GM12873 (cell line): ENCODE measurements around the gene DLG5.

Experiments used
- CTCF ChIP-seq: IDR thresholded peaks from 2 replicates; pipeline ENCODE4 v1.5.1; 2012; ENCODE audit warnings: low read depth, mild to moderate bottlenecking, moderate library complexity, low read length, control low read depth; ENCODE audit not compliant: insufficient read depth; ENCODE audit errors: missing control alignments

The DLG5 gene

DNA sequence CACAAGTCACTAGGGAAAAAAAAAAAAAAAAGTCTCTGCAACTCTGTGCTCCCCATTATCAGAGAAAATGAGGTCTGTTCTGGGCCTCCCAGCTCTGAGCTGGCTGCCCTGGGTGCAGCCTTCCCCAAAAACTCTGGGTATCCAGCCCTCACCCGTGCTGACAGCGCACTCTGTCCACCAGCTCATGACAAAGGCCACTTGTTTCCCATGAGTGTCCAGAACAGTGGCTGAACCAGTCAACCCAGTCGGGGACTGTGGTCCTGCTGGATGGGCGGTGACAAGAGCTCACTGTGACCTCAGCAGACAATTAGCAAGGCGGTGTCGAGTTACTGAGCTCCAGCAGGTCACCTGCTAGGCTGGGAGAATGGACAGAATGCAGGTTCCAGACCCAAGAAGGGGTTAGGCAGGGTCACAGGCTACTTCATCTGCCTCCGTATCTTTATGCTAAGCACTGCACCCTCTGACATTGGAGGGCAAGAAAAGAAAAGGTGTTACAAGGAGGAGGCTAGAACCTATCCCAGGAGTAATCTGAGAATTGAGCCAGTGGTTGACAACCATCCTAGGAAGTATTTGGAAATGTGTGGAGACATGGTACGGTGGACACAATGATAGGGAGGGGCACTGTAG lies 37.2 kb downstream of the DLG5 start:
- no peak for TF ChIP-seq CTCF

DNA sequence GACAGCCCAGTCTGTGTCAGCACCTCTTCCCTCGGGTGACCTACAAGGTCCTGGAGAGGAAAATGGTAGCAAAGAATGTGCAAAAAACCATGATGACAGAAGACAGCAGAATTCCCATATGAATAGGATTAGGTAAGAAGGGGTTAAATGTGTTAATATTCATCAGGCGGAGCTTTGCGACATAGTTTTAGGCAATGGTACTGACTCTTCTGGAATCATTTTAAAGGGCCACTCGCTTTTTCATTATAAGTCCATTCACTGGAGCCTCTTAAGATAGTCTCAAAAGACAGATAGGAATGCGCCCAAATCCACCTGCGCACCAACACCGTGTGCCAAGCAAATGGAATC lies 38.2 kb downstream of the DLG5 start:
- no peak for TF ChIP-seq CTCF

GRCh38 chr10:77887631-77888355 lies 38.8 kb downstream of the DLG5 start:
- TF ChIP-seq CTCF, result no peak

DNA sequence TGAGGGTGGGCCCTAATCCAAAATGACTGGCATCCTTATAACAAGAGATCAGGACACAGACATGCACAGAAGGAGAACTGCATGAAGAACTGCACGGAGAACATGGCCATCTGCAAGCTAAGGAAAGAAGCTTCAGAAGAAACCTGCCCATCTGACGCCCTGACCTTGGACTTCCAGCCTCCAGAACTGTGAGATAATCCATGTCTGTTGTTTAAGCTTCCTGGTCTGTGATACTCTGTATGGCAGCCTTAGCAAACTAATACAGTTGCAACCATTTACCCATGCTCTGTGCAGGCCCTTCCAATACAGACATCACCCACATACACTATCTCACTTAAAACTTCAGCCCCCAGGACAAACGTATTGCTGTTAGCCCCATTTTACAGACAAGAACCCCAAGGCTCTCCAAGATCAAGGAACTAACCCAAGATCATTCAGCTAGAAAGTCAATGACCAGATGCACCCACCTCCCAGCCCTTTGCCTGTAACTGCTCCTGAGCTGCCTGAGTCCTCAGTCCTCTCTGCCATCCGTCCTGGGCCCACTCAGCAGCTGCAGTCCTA lies 39.7 kb downstream of the DLG5 start:
- TF ChIP-seq CTCF, result no peak

DNA sequence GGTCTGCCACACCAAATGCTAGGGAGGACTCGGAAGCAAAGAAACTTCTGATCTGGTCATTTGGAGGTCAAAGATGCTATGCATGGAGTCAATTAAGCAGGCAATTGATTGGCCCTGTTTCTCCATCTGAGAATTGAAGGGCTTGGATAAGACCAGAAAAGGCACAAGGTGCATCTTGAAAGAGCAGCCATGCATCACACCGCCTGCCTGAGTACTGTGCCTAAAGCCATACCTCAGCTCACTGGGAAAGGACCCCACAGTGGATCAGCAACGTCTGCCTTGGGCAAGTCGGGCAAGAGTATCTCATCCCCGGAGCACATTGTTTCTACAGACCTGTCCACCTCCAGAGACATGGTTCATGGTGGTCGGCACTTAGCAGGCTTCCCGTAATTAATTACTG lies 42.4 kb downstream of the DLG5 start:
- TF ChIP-seq CTCF, result no peak

- no peak for TF ChIP-seq CTCF
Observed at GRCh38 chr10:77881636-77882035, 44.9 kb downstream of the DLG5 start.

DNA sequence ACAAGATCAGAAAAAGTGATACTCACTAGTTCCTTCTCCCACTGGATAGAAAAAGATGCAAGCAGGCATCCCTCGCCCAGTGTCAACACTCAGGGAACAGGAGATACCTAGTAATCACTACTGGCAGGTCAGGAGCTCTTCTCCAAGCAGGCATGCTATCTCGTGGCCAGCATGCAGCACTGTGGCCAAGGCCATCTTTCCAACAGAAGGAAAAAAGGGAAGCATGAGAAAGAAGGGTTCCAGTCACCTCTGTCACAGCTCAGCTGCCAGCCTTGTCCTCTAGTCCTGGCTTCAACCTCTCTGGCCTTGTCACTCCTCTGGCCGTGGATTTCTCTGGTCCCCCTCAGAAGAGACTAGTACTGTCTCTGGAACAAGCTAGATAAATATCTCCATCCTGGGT lies 45.3 kb downstream of the DLG5 start:
- TF ChIP-seq CTCF, result no peak
